Glutamatergic neuron (in vitro differentiated cells): ENCODE results near the gene KLF17. TPM values are rescaled to one million over a fixed set of nuclear protein-coding genes. Genes with fewer than 3 reads are reported as not detected.

Experiments
- DNase-seq: peaks from one replicate; pipeline ENCODE4 v3.0.0; 2022
- H3K27ac Mint-ChIP-seq: one replicate; pipeline ENCODE4 v1.8.0; 2020; ENCODE audit warnings: mild to moderate bottlenecking, mixed read lengths, inconsistent platforms; ENCODE audit not compliant: unreplicated experiment
- H3K27me3 Mint-ChIP-seq: one replicate; pipeline ENCODE4 v1.8.0; 2020; ENCODE audit warnings: mild to moderate bottlenecking, moderate library complexity, mixed read lengths, inconsistent platforms; ENCODE audit not compliant: unreplicated experiment
- H3K36me3 Mint-ChIP-seq: one replicate; pipeline ENCODE4 v1.8.0; 2020; ENCODE audit warnings: mild to moderate bottlenecking, mixed read lengths, inconsistent platforms; ENCODE audit not compliant: unreplicated experiment
- H3K4me1 Mint-ChIP-seq: one replicate; pipeline ENCODE4 v1.8.0; 2020; ENCODE audit warnings: mild to moderate bottlenecking, low read depth, mixed read lengths, inconsistent platforms; ENCODE audit not compliant: unreplicated experiment
- H3K4me3 Mint-ChIP-seq: one replicate; pipeline ENCODE4 v1.8.0; 2020; ENCODE audit warnings: mild to moderate bottlenecking, mixed read lengths, inconsistent platforms; ENCODE audit not compliant: unreplicated experiment
- H3K9me3 Mint-ChIP-seq: one replicate; pipeline ENCODE4 v1.8.0; 2020; ENCODE audit warnings: mild to moderate bottlenecking, moderate library complexity, mixed read lengths, inconsistent platforms; ENCODE audit not compliant: unreplicated experiment
- CTCF ChIP-seq: fragments of 200-600 bp; sonication (generic); IDR thresholded peaks from one replicate; pipeline ENCODE4 v1.5.0; 2021; ENCODE audit not compliant: partially characterized antibody, unreplicated experiment
- total RNA-seq: library from RNA; stranded (reverse); fragmentation: NEBNext Ultra II Directional; extraction: Animal tissue kit (Norgen Biotek cat#: 25700); gene quantifications from one replicate; pipeline ENCODE4 v1.2.1, GENCODE V29; 2021; ENCODE audit not compliant: unreplicated experiment

The KLF17 gene
- total RNA-seq, 1 donor from 2014 or later = 10.9 TPM

- Mint-ChIP-seq H3K27ac (no peak overlapping the region), H3K9me3 (peaks cover 2% of the 10 kb centered on the region), H3K36me3 (peaks cover 11% of the 10 kb centered on the region), H3K4me3 (no peak overlapping the region), H3K27me3 (no peaks in the 10 kb centered on the region), H3K4me1 (no peaks in the 10 kb centered on the region)
- TF ChIP-seq CTCF = no peak
- DNase-seq = no peak
Measured at GRCh38 chr1:44174630-44175029, 56.0 kb downstream of the KLF17 start.

Other genes starting within 250 kb of the KLF17 start
- not detected for gene ARTN, start 185.0 kb upstream of the KLF17 start, total RNA-seq
- 53.2 TPM for gene IPO13, start 171.9 kb upstream of the KLF17 start, total RNA-seq
- gene DPH2, start 148.8 kb upstream of the KLF17 start, total RNA-seq = 25.3 TPM
- gene ATP6V0B, start 143.9 kb upstream of the KLF17 start, total RNA-seq = 208 TPM
- 45.7 TPM for gene B4GALT2, start 139.6 kb upstream of the KLF17 start, total RNA-seq
- gene CCDC24, start 127.2 kb upstream of the KLF17 start, total RNA-seq = 6.3 TPM
- 8.9 TPM for gene SLC6A9, start 87.4 kb upstream of the KLF17 start, total RNA-seq
- 0.17 TPM for gene KLF18, start 22.8 kb downstream of the KLF17 start, total RNA-seq
- gene DMAP1, start 94.7 kb downstream of the KLF17 start, total RNA-seq = 62.6 TPM
- gene ERI3, start 236.4 kb downstream of the KLF17 start, total RNA-seq = 37.0 TPM